DMS79 treated with DMSO at 0.1 percent for 48 hours (cell line): ENCODE results near the gene SIRPA.
"Not testable (repeated sequence)": the region's sequence is repeated elsewhere in the genome, so short reads cannot be mapped to it uniquely, and the experiment has no call there.

Experiments
- DNase-seq: peaks from one replicate; lab custom pipeline; 2025; lab: John Stamatoyannopoulos, UW

SIRPA gene

DNA sequence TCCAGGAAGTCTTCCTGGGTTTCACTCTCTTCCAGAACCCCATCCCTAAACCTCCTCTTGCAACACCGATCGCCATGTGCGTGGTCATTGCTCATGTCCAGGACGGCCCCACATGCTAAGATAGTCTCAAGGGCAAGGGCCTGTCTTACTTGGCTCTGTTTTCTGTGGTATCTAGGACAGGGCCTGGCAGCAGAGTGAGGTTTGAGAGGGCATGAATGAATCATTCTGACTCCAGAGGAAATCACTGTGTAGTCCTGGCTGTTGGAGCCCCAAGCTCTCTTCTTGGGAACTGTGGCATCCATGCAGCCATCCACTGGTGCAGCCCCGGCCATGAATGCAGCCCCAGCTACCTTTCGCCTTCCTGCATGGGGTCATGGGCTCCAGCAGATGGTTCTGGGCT is 12.4 kb downstream of the SIRPA start:
- DNase-seq = no peak

- DNase-seq = no peak
Observed at GRCh38 chr20:1908191-1908590, 13.0 kb downstream of the SIRPA start.

- DNase-seq = no peak
Observed at GRCh38 chr20:1909097-1909496, 13.9 kb downstream of the SIRPA start.

DNA sequence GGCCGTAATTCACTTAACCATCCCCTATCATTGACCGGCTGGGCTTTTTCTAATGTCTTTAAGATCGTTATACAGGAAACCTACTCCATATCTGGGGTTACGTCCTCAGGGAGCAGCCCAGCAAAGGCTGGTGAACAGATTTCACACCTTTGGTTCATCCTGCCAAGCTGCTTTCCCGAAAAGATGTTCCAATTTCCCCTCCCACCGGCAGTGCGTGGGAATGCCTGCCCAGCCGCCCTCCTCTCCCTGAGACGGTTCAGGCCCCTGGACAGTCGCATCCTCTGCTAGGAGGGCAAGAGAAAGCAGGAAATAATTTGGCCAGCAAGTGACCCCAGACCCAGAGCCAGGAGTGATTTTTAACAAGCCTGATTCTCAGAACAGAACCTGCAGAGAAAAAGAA is 16.3 kb downstream of the SIRPA start:
- DNase-seq = no peak

GRCh38 chr20:1912053-1912452 is 16.8 kb downstream of the SIRPA start:
- no peak for DNase-seq

GRCh38 chr20:1912646-1913045 is 17.4 kb downstream of the SIRPA start:
- DNase-seq = no peak

DNA sequence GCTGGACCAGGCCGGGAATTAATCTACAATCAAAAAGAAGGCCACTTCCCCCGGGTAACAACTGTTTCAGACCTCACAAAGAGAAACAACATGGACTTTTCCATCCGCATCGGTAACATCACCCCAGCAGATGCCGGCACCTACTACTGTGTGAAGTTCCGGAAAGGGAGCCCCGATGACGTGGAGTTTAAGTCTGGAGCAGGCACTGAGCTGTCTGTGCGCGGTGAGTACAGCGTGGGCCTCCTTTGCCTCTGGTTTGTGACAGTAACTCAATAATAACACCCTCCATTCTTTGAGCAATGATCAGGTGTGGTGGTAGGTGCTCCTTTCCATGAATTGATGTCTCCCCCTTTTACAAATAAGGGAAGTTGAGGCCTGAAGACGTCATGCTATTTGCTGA is 20.0 kb downstream of the SIRPA start:
- not testable (repeated sequence) for DNase-seq

GRCh38 chr20:1915725-1916124 is 20.5 kb downstream of the SIRPA start:
- no peak for DNase-seq

DNA sequence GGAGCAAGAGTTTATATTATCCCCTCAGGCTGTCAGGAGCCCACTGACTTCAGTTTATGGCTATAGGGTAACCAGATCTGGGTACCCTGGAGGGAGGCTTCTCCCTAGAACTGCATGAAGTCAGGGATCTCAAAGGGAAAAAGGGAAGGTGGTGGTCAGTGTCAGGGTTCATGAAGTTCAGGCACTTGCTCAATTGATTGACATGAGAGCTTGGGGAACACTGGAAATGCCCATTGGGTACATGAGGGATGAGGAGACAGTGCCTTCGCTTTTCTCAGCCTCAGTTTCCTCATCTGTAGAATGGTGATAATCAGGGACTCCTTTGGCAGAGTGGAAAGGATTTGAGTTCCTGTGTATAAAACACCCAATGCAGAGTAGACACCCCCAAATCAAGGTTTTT is 22.6 kb downstream of the SIRPA start:
- no peak for DNase-seq

DNA sequence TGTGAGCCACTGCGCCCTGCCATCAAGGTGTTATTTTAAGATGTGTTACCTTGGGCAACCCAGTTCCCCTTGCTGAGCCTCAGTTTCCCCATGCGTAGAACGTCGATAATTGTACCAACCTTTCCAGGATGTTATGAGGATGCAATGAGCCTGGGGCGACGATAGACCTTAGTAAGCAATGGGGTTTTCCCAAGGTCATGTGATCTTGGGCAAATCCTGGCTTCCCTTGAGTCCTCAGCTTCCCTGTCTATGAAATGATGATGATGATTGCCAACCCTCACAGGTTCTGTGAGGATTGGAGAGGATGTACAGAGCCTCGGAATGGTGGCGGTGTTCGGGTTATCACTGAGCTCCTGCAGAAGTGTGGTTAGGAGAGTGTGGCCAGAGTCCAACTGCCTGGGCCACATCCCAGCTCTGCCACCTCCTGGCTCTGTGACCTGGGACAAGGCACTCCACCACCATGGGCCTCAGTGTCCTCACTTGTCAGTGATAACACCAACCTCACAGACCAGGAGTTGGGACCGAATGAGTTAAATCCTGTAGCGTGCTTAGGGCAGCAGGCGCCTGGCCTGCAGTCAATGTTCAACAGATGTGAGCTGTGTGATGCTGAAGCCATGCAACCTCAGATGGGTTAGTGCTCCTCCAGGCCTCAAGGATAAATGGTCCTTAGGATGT is 23.4 kb downstream of the SIRPA start:
- DNase-seq = no peak

DNA sequence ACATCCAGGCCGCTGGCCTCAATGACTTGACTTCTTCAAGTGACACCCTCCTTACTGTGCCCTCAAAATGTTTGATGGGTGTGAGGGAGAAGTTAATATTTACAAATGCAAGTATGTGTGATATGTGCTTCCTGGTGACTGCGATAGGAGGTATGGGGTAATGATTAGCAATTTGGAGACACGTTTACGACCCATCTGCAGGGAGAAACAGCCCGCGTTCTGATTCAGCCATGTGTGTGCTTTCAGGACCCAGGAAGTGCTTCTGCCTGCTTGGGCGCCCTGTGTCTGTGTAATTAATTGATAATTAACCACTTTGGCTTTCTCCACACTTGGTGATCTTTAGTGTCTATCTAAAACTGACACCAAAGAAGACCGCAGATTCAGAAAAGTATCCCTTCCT is 25.0 kb downstream of the SIRPA start:
- DNase-seq = no peak

DNA sequence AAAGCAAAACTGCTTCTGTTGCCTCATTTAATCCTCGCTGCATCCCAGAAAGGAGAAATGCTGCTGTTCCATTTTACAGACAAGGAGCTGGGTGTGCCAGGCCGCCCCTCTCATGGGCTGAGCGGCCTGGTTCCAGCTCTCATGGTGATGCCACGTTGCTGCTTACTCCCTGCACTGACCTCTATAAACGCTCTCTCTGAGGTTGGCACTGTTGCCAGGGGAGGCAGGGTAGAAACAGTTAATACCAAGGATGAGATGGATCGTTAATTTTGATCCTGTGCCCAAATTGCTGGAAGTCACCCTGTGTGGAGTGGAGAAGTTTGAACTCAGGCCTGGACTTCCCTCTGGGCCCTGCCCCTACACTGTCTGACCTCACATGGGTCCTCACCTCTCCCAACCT is 25.6 kb downstream of the SIRPA start:
- DNase-seq = no peak

GRCh38 chr20:1921985-1922384 is 26.8 kb downstream of the SIRPA start:
- not testable (repeated sequence) for DNase-seq

DNA sequence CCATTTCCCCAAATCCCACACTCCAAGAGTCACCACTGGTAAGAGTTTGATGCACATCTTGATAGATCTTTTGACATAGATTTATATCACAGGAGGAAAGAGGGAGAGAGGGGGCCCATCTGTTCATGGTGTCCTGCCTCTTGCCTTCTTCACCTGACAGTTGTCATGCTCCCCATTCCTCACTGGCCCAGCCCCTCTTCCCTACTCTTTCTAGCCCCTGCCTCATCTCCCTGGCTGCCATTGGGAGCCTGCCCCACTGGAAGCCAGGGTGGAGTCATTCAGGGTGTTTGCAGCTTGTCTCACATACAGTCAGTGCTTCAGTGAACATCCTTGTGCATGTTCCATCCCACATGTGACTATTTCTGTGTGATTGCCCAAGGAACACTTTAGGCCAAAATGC is 27.6 kb downstream of the SIRPA start:
- no peak for DNase-seq

- no peak for DNase-seq
Observed at GRCh38 chr20:1924910-1925861, 30.0 kb downstream of the SIRPA start.

GRCh38 chr20:1926237-1926636 is 31.0 kb downstream of the SIRPA start:
- no peak for DNase-seq

DNA sequence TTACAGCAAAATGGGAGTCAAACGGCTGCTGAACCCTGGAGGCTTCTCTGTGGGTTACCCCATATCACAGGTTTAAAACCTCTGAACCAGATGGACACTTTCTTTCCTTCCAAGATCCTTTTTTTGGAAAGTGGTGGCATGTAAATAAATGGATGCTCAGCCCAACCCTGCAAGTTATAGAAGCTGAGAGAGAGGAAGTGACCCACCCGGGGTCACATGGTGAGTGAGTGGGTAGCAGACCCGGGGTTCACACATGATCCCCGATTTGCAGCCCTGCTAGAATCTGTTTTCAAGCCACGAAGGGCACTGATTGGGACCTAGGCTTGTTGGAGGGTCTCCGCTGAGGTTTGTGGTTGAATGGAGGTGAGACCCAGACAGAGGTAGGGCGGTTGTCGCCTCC is 32.0 kb downstream of the SIRPA start:
- DNase-seq = no peak

GRCh38 chr20:1928154-1928553 is 32.9 kb downstream of the SIRPA start:
- no peak for DNase-seq

- no peak for DNase-seq
Observed at GRCh38 chr20:1928782-1929181, 33.6 kb downstream of the SIRPA start.

GRCh38 chr20:1929460-1929859 is 34.3 kb downstream of the SIRPA start:
- DNase-seq = no peak

- no peak for DNase-seq
Observed at GRCh38 chr20:1930165-1930564, 35.0 kb downstream of the SIRPA start.

GRCh38 chr20:1931830-1932229 is 36.6 kb downstream of the SIRPA start:
- DNase-seq = no peak

- no peak for DNase-seq
Observed at GRCh38 chr20:1932971-1933370, 37.8 kb downstream of the SIRPA start.
